Globus pallidus (tissue), 1 donor: ENCODE results near the gene ZNF668.
"Not testable (repeated sequence)": the region's sequence is repeated elsewhere in the genome, so short reads cannot be mapped to it uniquely, and the experiment has no call there.

Source experiments
- DNase-seq: peaks from one replicate; pipeline ENCODE4 v3.0.0-alpha.2; 2015; ENCODE audit warnings: low spot score

ZNF668 gene

DNA sequence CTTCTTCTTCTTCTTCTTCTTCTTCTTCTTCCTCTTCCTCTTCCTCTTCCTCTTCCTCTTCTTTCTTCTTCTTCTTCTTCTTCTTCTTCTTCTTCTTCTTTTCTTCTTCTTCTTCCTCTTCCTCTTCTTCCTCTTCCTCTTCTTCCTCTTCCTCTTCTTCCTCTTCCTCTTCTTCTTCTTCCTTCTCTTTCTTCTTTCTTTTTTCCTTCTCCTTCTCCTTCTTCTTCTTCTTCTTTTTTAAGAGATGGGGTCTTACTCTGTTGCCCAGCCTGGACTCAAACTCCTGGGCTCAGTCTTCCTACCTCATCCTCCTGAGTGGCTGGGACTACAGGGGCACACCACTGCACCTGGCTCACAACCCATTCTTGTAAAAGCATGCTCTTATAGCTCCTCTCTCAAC is 60.7 kb downstream of the ZNF668 start:
- DNase-seq = not testable (repeated sequence)

DNA sequence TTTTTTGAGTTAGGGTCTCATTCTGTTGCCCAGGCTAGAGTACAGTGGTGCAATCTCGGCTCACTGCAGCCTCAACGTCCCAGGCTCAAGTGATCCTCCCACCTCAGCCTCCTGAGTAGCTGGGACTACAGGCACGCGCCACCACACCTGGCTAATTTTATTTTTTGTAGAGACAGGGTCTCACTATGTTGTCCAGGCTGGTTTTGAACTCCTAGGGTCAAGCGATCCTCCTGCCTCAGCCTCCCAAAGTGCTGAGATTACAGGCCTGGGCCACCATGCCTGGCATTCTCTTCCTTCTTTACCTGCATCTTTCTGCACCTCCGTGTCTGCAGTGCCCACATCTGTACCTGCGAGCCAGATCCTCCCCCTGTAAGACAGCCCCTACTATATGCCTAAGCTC is 62.2 kb downstream of the ZNF668 start:
- not testable (repeated sequence) for DNase-seq
